Sigmoid colon (tissue), 4 donors: ENCODE measurements around the gene KCNIP3.

ENCODE experiments used
- EP300 ChIP-seq, 4 donors: sonication (generic); formaldehyde crosslinking; IDR thresholded peaks; one replicate each; pipeline ENCODE4 v1.6.1; 2017; ENCODE audit warnings: antibody characterized with exemption in 4 of 4
- POLR2A ChIP-seq, 2 donors: fragments of 450-650 bp; IDR thresholded peaks; one replicate each; pipeline ENCODE4 v1.6.1; 2016; ENCODE audit warnings: antibody characterized with exemption in 2 of 2, mild to moderate bottlenecking in 2 of 2, moderate library complexity in 2 of 2
- POLR2AphosphoS5 ChIP-seq, 4 donors: sonication (generic); formaldehyde crosslinking; IDR thresholded peaks; one replicate each; pipeline ENCODE4 v1.6.1; 2017; ENCODE audit warnings: antibody characterized with exemption in 4 of 4
- TF ChIP-seq, protein P1 (sequence below), 4 experiments: fragments of 450-650 bp in 3 of 4; fragments of 200-600 bp in 1 of 4; IDR thresholded peaks; one replicate each; pipeline ENCODE4 v1.5.1; 2016 to 2019; ENCODE audit warnings: antibody characterized with exemption in 4 of 4, mild to moderate bottlenecking in 3 of 4, moderate library complexity in 2 of 4

DNA sequence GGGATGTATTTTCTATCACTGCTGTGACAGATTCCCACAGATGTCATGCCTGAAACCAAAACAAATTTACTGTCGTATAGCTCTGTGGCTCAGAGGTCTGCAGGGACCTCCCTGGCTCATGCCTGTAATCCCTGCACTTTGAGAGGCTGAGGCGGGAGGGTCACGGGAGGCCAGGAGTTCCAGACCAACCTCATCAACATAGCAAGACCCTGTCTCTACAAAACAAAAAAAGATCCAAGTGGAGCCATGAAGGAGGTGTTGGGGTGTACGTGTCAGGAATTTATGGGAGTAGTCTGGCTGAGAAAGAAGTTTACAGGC is 54.4 kb downstream of the KCNIP3 start:
- TF ChIP-seq POLR2AphosphoS5 (IDR thresholded peaks at IDR 0.05), result no peak
- TF ChIP-seq EP300 (IDR thresholded peaks at IDR 0.05), result no peak
- TF ChIP-seq, protein P1, sequence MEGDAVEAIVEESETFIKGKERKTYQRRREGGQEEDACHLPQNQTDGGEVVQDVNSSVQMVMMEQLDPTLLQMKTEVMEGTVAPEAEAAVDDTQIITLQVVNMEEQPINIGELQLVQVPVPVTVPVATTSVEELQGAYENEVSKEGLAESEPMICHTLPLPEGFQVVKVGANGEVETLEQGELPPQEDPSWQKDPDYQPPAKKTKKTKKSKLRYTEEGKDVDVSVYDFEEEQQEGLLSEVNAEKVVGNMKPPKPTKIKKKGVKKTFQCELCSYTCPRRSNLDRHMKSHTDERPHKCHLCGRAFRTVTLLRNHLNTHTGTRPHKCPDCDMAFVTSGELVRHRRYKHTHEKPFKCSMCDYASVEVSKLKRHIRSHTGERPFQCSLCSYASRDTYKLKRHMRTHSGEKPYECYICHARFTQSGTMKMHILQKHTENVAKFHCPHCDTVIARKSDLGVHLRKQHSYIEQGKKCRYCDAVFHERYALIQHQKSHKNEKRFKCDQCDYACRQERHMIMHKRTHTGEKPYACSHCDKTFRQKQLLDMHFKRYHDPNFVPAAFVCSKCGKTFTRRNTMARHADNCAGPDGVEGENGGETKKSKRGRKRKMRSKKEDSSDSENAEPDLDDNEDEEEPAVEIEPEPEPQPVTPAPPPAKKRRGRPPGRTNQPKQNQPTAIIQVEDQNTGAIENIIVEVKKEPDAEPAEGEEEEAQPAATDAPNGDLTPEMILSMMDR (IDR thresholded peaks at IDR 0.05), result no peak
- no peak for TF ChIP-seq POLR2A (IDR thresholded peaks at IDR 0.05)
